ENCODE results near the gene GABRR2.

The GABRR2 gene

DNA sequence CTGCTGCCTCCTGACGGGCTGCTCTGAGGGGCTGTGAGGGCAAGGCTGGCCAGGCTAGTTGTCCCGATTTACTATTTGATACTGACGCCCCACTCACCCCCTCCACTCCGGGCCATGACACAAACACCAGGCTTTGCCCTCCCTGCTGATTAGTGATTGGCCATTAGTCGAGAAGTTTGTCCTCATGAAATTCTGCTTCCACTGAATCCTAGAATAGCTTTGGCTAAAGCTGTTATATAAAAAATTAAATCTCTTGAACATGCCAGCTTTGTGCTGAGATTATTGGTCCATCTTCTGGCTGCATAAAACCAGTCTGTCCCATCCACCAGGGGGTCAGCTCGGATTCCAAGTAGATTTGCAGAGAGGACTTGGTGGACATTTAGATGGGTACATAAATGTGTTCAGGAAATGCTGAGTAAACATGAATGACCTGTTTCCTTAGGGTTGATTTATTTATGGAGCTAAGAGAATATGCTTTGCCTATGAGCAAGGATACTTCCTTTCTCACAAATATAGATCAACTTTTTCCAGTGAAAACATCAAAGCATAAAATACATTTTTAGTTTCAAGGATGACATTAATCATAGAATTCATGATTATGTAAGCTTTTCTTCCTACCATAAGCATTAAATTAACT, at the start of gene GABRR2:
Gene GABRR2, minus strand, starts transcription at position 51 of the 637 bp plus-strand sequence. CDS start 134 bp downstream, outside the sequence.
- in situ Hi-C loops (cut with MboI; ENCODE audit: low pct_unique_long_range_greater_than_20kb, low sequenced_read_pairs), result no loop called here
- no peak for DNase-seq

DNA sequence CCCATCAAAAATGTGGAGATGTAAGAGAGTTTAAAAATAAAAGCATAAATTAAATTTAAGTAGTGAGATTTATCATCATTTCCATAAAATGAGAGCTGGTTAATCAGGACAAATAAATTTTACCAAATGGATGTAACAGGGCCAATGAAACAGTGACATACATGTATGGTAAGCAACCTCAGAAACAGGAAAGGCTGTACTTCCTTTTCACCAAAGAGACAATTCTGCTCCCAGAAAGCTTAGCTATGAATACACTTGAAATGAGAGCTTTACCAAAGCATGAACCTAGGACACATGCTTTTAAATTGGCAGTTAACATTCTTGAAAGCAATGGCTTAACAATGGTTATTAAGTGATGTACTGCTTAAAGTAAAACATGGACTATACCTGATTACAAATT, 49.5 kb upstream of the GABRR2 start:
- no peak for DNase-seq
- in situ Hi-C loops (cut with MboI; ENCODE audit: low pct_unique_long_range_greater_than_20kb, low sequenced_read_pairs), result no loop called here

DNA sequence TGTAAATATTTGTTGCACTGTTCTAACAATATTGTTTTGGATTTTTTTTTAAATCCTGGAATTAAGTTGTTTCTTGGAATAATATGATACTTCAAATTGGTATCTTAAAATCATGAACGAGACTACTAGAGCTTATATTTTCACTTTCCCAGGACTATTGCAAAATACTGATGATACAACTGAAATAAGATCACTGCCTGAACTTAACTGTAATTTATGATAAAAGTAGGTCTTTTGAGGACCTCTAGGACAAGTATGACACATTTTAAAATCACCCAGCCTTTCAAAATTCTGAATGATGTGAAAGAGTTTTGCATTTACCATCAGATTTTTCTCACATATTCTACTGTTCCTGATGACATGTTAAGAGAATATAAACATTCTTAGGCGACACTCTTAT, 46.1 kb upstream of the GABRR2 start:
- in situ Hi-C loops (cut with MboI; ENCODE audit: low pct_unique_long_range_greater_than_20kb, low sequenced_read_pairs), result no loop called here
- no peak for DNase-seq

DNA sequence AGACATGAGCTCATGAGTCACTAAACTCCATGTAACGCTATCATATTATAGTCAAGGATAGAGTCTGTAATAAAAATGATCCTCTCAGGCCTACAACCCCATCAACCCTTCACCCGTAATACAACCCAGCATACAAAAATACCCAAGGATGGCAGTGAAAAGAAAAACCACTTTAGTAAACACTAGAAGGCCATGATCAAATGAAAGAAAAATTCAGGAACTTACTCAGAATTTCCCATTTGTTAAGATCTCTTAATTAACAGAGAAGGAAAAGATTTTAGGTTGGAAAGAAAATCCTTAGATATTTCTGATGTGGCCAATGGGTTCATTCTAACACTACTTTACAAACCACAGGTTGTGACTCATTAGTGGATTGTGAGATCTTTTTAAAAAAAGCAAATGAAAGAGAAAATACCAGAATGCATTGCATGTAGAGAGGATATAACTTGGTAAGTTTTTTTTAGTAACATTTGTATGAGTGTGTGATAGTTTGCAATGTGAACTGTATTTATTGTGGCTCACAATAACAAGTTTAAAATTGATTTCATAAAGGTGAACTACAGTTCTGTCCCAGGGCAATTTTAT, 45.4 kb upstream of the GABRR2 start:
- in situ Hi-C loops (cut with MboI; ENCODE audit: low pct_unique_long_range_greater_than_20kb, low sequenced_read_pairs), result no loop called here
- no peak for DNase-seq

DNA sequence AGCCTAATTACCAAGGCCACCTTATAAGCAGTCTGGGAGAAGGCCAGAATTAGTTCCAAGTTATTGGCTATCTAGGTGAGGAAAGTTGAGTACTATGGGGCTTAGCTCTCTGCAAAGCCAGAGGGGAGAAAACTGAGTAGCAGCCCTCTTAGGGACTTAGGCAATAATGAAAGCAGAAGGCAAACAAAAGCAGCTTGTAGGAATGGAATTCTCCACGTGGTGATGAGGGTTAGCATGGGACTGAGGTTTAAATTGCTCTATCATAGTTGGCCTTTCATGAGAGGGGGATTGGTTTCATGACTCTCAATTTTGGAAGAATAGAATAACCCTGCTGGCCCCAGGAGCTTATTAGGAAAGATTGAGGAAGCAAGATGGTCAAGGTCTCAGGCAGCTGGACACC, 44.5 kb upstream of the GABRR2 start:
- no peak for DNase-seq
- in situ Hi-C loops (cut with MboI; ENCODE audit: low pct_unique_long_range_greater_than_20kb, low sequenced_read_pairs), result no loop called here

DNA sequence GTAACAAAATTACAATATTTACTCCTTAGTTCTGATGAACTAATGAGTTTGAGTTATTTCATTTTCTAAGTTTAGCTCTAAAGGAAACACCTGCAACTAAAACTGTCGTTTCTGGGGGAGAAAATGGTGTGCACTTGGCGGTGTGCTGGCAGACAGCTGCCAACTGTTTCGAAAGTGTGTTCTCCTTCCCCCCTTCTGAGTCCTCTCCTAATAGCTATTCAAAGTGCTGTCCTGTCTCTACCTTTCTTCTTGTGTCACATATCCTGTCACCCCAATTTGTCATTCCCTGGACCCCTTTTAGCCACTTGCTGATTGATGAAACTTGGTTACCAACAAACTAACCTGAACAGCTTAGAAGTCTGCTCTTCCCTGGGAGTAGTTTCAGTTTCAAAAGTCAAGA, 42.3 kb upstream of the GABRR2 start:
- in situ Hi-C loops (cut with MboI; ENCODE audit: low pct_unique_long_range_greater_than_20kb, low sequenced_read_pairs), result no loop called here
- peak; percentile 41 for DNase-seq

DNA sequence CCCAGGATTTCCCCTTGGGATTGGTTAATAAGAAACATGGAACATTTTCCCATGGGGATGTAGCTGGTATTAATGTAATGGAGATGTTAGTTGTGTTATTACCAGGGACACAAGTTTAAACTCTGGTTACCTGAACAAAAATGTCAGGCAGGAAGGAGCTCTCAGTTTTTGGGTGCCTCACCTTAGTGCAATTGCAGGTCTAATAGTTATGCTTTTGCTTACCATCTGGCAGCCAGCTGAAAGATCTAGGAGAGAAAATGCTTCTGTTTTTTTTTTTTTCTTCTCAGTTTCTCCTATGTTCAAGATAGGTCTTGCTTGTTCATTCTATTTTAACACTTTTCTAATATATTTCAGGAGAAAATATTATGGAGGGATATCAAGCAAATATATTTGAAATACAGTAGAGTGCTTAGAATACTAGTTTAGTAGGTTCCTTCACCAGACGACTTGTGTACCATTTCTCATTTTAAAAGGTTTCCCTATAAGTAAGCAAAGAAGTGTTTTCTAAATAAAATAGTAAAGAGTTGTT, 41.6 kb upstream of the GABRR2 start:
- no peak for DNase-seq
- in situ Hi-C loops (cut with MboI; ENCODE audit: low pct_unique_long_range_greater_than_20kb, low sequenced_read_pairs), result no loop called here

DNA sequence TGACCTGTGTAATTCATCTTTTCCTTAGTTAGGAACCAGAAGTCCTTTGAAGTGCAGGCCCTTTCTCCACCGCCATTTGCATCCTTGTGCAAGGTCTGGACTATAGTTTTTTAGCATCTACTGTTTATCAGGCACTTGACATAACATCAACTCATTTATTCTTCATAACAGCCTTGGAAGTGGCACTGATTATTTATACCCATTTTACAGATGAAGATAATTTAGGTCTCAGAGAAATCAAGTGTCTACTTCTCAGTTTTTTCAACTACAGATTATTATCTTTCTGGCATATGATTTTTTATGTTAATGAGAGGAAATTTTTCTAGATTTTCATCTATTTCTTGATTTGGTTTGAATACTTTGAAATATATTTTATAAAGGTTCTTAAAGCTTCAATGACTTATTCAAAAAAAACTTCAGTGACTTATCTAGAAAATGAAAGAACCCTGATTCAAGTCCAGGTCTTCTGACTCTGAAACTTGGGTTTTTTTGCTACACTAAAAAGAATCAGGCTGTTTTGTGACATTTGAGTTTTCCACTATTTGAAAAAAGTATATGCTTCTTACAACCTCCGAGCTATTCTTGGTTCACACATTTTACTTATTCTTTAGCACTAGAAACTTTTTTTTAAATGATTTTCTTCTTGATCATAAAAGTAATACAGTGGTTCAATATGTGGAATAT, 40.6 kb upstream of the GABRR2 start:
- DNase-seq, result no peak
- in situ Hi-C loops (cut with MboI; ENCODE audit: low pct_unique_long_range_greater_than_20kb, low sequenced_read_pairs), result no loop called here

DNA sequence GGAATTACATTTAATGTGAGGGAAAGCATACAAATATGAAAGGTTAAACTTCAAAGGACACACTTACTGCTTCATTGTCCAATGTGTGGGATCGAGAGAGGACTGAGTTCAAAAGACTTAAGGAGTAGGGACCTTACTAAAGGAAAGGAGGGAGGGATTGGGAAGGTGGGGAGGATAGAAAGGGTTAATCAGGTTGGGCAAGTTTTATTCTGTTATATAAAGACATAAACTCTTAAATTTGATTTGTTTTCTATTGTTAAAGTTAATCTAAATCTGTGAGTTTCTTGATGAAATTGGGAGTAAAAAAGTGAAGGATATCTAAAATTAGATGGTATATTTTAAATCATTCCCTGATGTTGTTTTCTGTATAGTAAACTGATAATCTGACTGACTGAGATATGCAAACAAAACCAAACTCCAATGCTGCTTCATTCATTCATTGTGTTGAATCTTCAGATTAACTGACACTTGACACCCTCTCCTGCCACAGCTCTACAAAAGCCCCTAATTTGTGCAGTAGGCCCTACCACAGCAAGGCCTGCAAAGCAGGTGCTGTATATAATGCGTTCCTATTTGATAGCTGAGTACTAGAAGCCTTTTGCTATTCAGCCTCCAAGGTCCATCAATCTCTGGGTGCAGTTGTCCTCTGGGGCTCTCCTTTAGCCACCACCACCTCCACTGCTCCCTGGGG, 38.7 kb upstream of the GABRR2 start:
- in situ Hi-C loops (cut with MboI; ENCODE audit: low pct_unique_long_range_greater_than_20kb, low sequenced_read_pairs), result no loop called here
- no peak for DNase-seq

DNA sequence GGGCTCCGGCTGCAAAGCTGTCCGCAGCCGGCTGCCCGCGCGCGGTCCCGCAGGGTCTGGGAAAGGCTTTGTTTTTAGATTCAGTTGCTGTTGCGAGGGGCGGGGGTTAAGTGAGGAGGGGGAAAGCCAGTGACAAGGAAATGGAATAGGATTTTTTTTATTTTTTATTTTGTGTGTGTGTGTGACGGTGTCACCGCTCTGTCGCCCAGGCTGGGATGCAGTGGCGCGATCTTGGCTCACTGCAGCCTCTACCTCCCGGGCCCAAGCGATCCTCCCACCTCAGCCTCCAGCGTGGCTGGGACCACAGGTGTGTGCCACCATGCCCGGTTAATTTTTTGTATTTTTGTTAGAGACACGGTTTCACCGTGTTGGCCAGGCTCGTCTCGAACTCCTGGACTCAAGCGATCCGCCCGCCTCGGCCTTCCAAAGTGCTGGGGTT, 38.0 kb upstream of the GABRR2 start:
- in situ Hi-C loops (cut with MboI; ENCODE audit: low pct_unique_long_range_greater_than_20kb, low sequenced_read_pairs), result no loop called here

DNA sequence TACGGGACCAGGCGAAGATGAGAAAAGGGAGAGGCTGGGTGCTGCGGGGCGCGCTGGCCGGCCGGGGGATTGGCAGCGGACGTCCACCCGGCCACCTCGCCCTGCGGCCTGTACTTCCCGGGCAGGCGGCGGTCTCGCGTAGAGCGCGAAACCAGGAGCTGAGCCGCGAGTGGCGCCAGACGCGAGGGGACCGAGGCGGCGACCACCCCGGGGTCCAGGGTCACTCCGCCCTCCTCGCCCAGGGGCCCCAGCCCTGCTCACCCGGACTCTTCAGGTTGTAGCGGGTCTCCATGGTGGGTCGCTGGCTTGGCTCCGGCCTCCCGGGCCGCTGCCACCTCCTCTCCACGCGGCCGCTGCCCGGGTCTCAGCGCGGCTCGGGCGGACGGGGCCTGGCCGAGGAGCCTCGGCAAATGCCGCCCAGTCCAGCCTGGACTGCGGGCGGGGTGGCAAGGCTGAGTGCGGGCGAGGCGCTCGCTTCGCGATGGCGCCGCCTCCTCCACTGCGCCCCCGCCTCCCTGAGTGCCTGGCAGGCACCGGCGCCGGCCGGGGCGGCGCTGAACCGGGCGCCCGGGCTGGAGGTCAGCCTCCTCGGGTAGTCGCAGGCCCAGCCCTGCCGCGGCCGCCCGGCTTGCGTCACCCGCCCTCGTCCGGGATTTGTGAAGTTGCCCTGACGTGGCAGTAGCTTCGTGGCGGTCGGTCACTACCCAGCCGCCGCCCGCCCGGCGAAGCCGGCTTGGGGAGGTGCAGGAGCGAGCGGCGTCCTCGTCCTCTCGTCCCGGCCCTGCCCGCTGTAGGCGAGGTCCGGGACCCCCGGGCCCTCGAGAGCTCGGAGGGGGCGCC, 37.4 kb upstream of the GABRR2 start, which contains the start of gene UBE2J1:
Gene UBE2J1, minus strand, starts transcription at position 445 of the 840 bp plus-strand sequence. Its CDS starts 153 bp downstream, at position 292.
- in situ Hi-C loops (cut with MboI; ENCODE audit: low pct_unique_long_range_greater_than_20kb, low sequenced_read_pairs), result no loop called here

More for the DNA sequence above, 38.0 kb upstream of the GABRR2 start:
- no peak for DNase-seq

DNA sequence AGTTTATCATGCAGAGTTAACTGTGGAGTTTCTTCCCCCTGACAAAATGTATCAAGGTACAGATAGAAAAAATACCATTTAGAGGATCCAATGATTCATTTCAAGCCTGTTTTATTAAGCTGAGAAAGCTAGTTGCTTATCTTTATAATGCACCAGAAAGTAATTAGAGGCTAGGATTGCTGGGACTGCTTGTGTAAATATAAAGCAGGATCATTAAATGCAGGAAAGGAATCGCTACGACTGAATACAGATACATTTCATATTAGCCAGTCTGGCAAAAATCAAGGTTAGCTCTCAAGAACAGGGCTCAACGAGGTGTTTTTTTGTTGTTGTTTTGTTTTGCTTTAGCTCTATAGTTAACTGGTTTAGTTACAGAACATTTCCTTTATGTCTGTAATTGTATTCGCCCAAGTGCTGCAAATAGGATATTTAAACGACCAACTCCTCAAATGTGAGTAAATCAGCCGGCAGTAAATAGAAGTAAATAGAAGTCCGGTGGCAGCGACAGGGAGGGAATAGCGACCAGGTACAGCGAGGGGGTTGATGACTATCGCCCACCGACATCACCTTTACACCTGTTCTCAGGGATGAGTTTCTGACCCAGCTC, 36.7 kb upstream of the GABRR2 start:
- peak; percentile 37 for DNase-seq
- in situ Hi-C loops (cut with MboI; ENCODE audit: low pct_unique_long_range_greater_than_20kb, low sequenced_read_pairs), result no loop called here

More for the DNA sequence above, 37.4 kb upstream of the GABRR2 start, which contains the start of gene UBE2J1:
- DNase-seq, result peak; percentile 81

DNA sequence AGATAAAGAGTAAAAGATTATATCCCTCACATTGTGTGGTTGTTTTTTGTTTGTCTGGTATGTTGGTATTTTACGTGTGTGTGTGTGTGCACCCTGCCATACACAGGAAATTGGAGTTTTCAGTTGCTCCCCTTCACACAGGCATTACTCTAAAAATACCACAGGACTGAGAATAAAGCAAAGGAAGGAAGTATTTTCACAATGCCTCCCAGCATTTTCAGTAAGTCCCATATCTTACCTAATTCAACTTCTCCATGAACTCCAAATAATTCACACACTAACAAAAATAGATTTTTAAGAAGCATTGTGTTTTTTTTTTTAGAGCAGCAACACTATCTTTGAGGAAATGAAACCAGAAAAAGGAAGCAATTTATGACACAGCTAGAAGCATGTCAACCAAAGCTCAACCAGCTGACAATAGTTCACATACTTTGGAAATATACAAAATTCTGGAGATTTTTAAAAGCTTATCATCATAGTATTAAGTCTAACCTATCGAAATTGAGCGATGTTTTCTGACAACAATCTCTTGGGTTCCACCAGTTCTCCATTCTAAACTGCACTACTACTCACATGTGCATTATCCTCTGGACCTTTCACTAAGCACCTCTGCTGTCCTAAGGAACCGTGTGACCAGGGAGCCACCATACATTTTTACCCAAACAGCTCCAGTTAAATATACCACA, 35.3 kb upstream of the GABRR2 start:
- in situ Hi-C loops (cut with MboI; ENCODE audit: low pct_unique_long_range_greater_than_20kb, low sequenced_read_pairs), result no loop called here
- DNase-seq, result peak; percentile 85

DNA sequence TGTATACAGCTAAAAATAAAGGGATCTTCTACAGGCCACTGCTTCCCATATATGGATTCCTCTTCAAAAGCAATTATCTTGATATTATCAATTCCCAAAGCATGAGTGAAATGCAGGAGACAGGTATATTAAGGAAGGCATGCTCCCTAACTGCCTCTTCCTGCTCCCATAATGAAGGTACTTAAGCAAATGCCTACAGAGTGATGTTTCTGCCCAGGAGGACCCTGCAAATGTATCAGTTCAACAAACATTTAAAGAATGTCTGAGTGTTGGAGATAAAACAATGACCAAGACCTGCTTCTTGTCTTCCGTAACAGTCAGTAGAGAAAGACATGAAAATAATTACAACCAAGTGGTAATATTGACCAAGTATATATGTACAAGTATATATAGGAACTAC, 33.3 kb upstream of the GABRR2 start:
- in situ Hi-C loops (cut with MboI; ENCODE audit: low pct_unique_long_range_greater_than_20kb, low sequenced_read_pairs), result no loop called here
- DNase-seq, result no peak

DNA sequence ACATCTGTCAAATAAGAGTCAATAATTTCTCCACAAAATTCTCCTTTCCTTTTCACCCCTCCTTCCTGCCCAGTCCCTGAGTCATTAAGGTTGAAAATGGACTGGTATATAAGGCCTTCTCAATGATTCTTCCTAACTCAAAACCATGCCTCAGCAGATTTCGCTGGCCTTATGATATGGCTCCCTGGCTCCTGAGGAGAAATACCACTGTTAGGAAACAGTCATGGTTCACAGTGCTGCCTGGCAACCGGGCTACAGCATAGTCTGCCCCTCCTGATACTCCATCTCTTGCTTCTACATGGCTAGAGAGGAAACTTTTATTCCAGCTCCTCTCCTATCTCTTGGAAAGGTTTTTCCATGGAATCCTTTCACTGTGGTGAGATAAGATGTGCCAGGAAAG, 32.7 kb upstream of the GABRR2 start:
- DNase-seq, result no peak
- in situ Hi-C loops (cut with MboI; ENCODE audit: low pct_unique_long_range_greater_than_20kb, low sequenced_read_pairs), result no loop called here

DNA sequence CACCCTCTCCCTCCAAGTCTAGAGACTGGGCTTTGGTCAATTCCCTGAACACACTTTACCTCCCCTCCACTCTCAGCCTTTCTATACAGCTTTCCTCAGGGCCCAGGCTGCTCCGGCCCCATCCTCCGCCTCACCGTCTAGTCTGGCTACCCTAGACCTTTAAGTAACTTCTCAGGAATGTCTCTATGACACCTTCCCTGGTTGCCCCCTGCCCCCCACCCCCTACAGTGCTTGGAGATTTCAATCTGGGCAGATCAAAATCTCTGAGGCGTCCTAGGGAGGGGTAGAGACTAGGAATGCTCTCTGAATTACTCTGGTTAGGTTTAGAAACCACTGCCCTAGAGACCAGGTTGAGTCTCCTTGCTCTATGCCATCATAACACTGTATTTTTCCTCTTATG, 31.3 kb upstream of the GABRR2 start:
- no peak for DNase-seq
- in situ Hi-C loops (cut with MboI; ENCODE audit: low pct_unique_long_range_greater_than_20kb, low sequenced_read_pairs), result no loop called here

DNA sequence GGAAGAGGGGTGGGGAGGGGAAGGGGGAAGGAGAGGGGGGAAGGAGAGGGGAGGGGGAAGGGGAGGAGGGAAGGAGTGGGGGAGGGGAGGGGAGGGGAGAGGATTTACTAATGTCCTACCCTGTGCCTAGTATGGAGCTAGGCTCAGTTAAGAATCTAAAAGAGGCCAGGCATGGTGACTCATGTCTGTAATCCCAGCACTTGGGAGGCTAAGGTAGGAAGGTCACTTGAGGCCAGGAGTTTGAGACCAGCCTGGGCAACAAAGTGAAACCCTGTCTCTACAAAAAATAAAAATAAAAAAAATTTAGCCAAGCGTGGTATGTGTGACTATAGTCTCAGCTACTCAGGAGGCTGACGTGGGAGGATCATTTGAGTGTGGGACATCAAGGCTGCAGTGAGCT, 24.5 kb upstream of the GABRR2 start:
- no peak for DNase-seq

DNA sequence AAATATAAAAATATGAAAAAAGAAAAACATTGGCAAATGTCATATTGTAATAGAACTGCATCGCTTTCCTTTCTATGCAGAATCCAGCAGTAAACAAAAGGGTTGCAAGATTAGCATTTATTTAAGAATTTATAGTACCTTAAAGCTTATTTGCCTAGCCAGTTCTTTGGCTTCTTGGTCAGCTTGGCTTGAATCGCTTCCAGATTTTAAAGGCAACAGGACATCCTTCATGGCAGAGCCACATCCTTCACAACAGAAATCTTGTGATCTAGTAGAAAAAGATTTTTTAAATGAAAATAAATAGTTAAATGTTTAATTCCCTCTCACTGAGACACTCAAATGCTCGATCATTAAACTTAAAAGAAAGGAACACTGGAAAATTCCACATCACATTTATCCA, 20.1 kb upstream of the GABRR2 start:
- in situ Hi-C loops (cut with MboI; ENCODE audit: low pct_unique_long_range_greater_than_20kb, low sequenced_read_pairs), result no loop called here
- no peak for DNase-seq

More for the DNA sequence above, 24.5 kb upstream of the GABRR2 start:
- in situ Hi-C loops (cut with MboI; ENCODE audit: low pct_unique_long_range_greater_than_20kb, low sequenced_read_pairs), result no loop called here

Measured in KBM-7 (cell line).